ENCODE results near the gene DSG3. TPM values are rescaled to one million over a fixed set of nuclear protein-coding genes. Genes with fewer than 3 reads are reported as not detected.

The DSG3 gene
- total and polyA plus RNA-seq, 2 of the 13 experiments (the other 11 are each of a cell fraction or from before 2014, with no cell fraction given) = not detected

GRCh38 chr18:31510319-31510718 lies 62.8 kb downstream of the DSG3 start (continued):
- no peak for TF ChIP-seq FUBP1 (CRISPR knock-in tag; IDR thresholded peaks at IDR 0.05; ENCODE audit: borderline replicate concordance)
- no peak for TF ChIP-seq STAG1 (CRISPR knock-in tag; IDR thresholded peaks at IDR 0.05)
- no peak for TF ChIP-seq HBP1 (CRISPR knock-in tag; IDR thresholded peaks at IDR 0.05; ENCODE audit: low read depth)
- TF ChIP-seq JUND (CRISPR knock-in tag; IDR thresholded peaks at IDR 0.05) = no peak
- no peak for TF ChIP-seq KDM4B (CRISPR knock-in tag; IDR thresholded peaks at IDR 0.05)
- TF ChIP-seq EZH2 (conservative IDR thresholded peaks at IDR 0.05; ENCODE audit: low read depth, low read length) = no peak
- TF ChIP-seq NFIB (CRISPR knock-in tag; IDR thresholded peaks at IDR 0.05; ENCODE audit: borderline replicate concordance) = no peak
- TF ChIP-seq SMAD3 (CRISPR knock-in tag; IDR thresholded peaks at IDR 0.05) = no peak
- peak; percentile 51; the same call in 1 of the 2 replicates for TF ChIP-seq PPARG (CRISPR knock-in tag; conservative IDR thresholded peaks at IDR 0.05)
- TF ChIP-seq THAP11 (CRISPR knock-in tag; IDR thresholded peaks at IDR 0.05) = no peak
- TF ChIP-seq ARNTL (CRISPR knock-in tag; IDR thresholded peaks at IDR 0.05) = no peak
- no peak for TF ChIP-seq ZNF7 (CRISPR knock-in tag; IDR thresholded peaks at IDR 0.05)
- peak; percentile 42; the same call in 1 of the 2 replicates for TF ChIP-seq FOXA3 (CRISPR knock-in tag; IDR thresholded peaks at IDR 0.05)
- TF ChIP-seq RNF219 (CRISPR knock-in tag; IDR thresholded peaks at IDR 0.05) = no peak
- no peak for TF ChIP-seq UBTF (CRISPR knock-in tag; IDR thresholded peaks at IDR 0.05)
- TF ChIP-seq ZNF234 (CRISPR knock-in tag; conservative IDR thresholded peaks at IDR 0.05) = no peak
- TF ChIP-seq CREB1 (IDR thresholded peaks at IDR 0.05) = no peak
- no peak for TF ChIP-seq CREB1 (CRISPR knock-in tag; IDR thresholded peaks at IDR 0.05)
- no peak for TF ChIP-seq ZNF350 (CRISPR knock-in tag; IDR thresholded peaks at IDR 0.05; ENCODE audit: borderline replicate concordance, low read depth)
- no peak for TF ChIP-seq AFF4 (CRISPR knock-in tag; IDR thresholded peaks at IDR 0.05)
- no peak for TF ChIP-seq FOXP1 (IDR thresholded peaks at IDR 0.05)
- no peak for TF ChIP-seq FOXP1 (CRISPR knock-in tag; IDR thresholded peaks at IDR 0.05)
